Measurements from ENCODE around the gene GSTP1.

Gene GSTP1

GRCh38 chr11:67632175-67632981, 48.8 kb downstream of the GSTP1 start:
- FAIRE-seq = no peak

GRCh38 chr11:67632982-67633755, 49.6 kb downstream of the GSTP1 start:
- no peak for FAIRE-seq

- FAIRE-seq = no peak
Observed at GRCh38 chr11:67633758-67634365, 50.2 kb downstream of the GSTP1 start.

GRCh38 chr11:67634366-67635230, 51.0 kb downstream of the GSTP1 start:
- FAIRE-seq = no peak

- FAIRE-seq = no peak
Observed at GRCh38 chr11:67635231-67635521, 51.6 kb downstream of the GSTP1 start.

Measured in endometrium (tissue), 2 donors.